Measurements from ENCODE around the gene CDC42EP3. TPM values are rescaled to one million over a fixed set of nuclear protein-coding genes. Genes with fewer than 3 reads are reported as not detected.

The CDC42EP3 gene, protein sequence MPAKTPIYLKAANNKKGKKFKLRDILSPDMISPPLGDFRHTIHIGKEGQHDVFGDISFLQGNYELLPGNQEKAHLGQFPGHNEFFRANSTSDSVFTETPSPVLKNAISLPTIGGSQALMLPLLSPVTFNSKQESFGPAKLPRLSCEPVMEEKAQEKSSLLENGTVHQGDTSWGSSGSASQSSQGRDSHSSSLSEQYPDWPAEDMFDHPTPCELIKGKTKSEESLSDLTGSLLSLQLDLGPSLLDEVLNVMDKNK
- total RNA-seq (2014; rRNA removed; shearing (Covaris generic)) (23.2 and 31.4 TPM in 2 replicates), polyA plus RNA-seq (2016; fragmentation: Nextera tagmentation; extraction: Ambion mirVana) (22.9 and 31.4 TPM in 2 replicates)
- long read RNA-seq, full-length matches to known transcripts = 29 of 33 reads
- long read RNA-seq, partial matches to known transcripts = 0 of 33 reads
- long read RNA-seq, other reads (novel, unspliced or antisense) = 4 of 33 reads

DNA sequence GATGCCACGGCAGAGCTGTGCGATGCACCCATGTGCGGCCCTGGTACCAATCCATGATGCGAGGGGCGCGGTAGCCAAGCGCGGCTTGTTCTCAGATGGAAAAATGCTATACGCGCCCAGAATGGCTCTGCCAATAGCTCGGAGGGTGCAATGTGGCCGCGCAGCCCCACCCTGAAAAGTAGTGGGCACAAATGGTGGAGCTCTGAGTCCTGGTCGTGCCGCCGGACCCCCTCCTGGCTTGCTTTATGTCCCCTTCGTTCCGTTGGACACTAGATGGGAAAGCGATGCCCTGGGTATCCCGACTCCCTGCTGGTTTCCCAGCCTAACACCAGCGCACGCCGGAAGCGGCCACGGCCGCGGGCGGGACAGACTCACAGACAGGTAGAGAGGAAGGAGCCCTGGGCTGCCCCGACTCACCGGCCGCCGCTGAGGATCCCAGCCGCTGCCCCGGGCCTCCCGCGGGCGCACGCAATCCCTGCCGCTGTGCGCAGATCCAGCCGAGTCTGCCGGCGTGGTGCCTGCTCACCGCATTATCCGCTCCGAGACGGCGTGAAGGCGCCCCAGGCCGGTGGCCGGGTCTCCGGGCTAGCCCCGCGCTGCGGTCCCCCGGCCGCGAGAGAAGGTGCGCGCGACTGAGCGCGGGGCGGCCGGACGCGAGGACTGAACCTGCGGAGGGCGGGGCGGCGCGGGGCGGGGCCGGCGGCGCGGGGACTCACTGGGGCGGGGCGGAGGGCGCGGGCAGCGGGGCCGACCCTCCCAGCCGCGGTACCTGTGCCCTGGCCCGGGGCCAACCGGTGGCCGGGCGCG lies at the start of gene CDC42EP3:
TSS of gene CDC42EP3 (minus strand) at position 634 of the 807 bp plus-strand sequence. CDS start 25,055 bp downstream, outside the sequence.
- H4K20me1 ChIP-seq (replicated peaks; ENCODE audit: insufficient read depth) = peaks cover 44% of the 10 kb centered on the region
- Mint-ChIP-seq H3K27ac (peak within 1 kb of the TSS; percentile 80; the same call in 1 of the 2 replicates), H3K9me3 (no peaks in the 10 kb centered on the region; the same call in 1 of the 3 replicates), H3K4me3 (peak within 1 kb of the TSS; percentile 89), H3K4me1 (peaks cover 62% of the 10 kb centered on the region), H3K27me3 (ENCODE audit: insufficient read depth, low read depth, poor library complexity) (peaks cover 14% of the 10 kb centered on the region), H3K36me3 (ENCODE audit: low read depth) (peaks cover 13% of the 10 kb centered on the region; the same call in 2 of the 3 replicates)
- H2AFZ ChIP-seq = no peak within 1 kb of the TSS
- ATAC-seq (peak; percentile 61), DNase-seq (ENCODE audit: low spot score) (peak; percentile 74)
- no peaks in the 10 kb centered on the region for H3F3A ChIP-seq (replicated peaks; ENCODE audit: low read depth)
- H3K79me2 ChIP-seq (replicated peaks; ENCODE audit: insufficient read depth) = peaks cover 50% of the 10 kb centered on the region
- TF ChIP-seq POLR2AphosphoS5 (IDR thresholded peaks at IDR 0.05; ENCODE audit: low read depth) (peak; percentile 72), STAT1 (IDR thresholded peaks at IDR 0.05; ENCODE audit: unreplicated experiment) (no peak)
- H3K4me3 ChIP-seq = peak within 1 kb of the TSS; percentile 95
- H3K9me2 ChIP-seq (ENCODE audit: insufficient read depth) = 0 out of 2 replicates have a peak, but pooled peaks cover 3% of the 10 kb centered on the region
- peaks cover 59% of the 10 kb centered on the region for H3K4me1 ChIP-seq (ENCODE audit: insufficient read depth)
- H3K36me3 ChIP-seq (ENCODE audit: insufficient read depth) = no peaks in the 10 kb centered on the region
- peaks cover 8% of the 10 kb centered on the region for H3K27me3 ChIP-seq (ENCODE audit: insufficient read depth)
- H3K4me2 ChIP-seq = peak within 1 kb of the TSS; percentile 98
- peak within 1 kb of the TSS; percentile 75 for H3K27ac ChIP-seq (ENCODE audit: low read depth)

DNA sequence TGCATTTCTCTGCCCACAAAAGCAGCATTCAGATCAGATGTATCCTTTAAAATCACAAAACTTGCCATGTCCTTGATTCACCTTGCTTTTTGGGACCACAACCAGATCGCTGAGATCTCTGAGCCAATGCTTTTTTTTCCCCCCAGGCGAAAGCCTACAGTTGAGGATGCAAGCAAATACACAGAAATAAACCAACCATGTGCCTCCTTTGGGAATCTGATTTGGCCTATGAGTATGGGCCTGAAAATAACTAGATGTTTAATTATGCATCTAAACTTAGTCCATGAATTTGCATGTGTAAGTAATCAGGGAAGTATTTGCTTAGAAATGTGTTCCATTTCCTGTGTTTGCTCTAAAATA lies 49.7 kb upstream of the CDC42EP3 start:
- no peaks in the 10 kb centered on the region for H3F3A ChIP-seq (replicated peaks; ENCODE audit: low read depth)
- DNase-seq (ENCODE audit: low spot score) (no peak), ATAC-seq (no peak)
- no peak overlapping the region for H2AFZ ChIP-seq
- no peak overlapping the region for H3K27ac ChIP-seq (ENCODE audit: low read depth)
- no peaks in the 10 kb centered on the region for H3K27me3 ChIP-seq (ENCODE audit: insufficient read depth)
- no peaks in the 10 kb centered on the region; the same call in 1 of the 2 replicates for H3K36me3 ChIP-seq (ENCODE audit: insufficient read depth)
- H3K27ac Mint-ChIP-seq = no peak overlapping the region
- peaks cover 33% of the 10 kb centered on the region for H3K9me3 Mint-ChIP-seq
- H3K4me1 ChIP-seq (ENCODE audit: insufficient read depth) = no peaks in the 10 kb centered on the region
- peaks cover 3% of the 10 kb centered on the region for H3K27me3 Mint-ChIP-seq (ENCODE audit: insufficient read depth, low read depth, poor library complexity)
- H3K4me1 Mint-ChIP-seq = no peaks in the 10 kb centered on the region
- no peak overlapping the region for H3K4me3 Mint-ChIP-seq
- no peaks in the 10 kb centered on the region for H3K79me2 ChIP-seq (replicated peaks; ENCODE audit: insufficient read depth)
- H3K4me2 ChIP-seq = no peak overlapping the region
- H4K20me1 ChIP-seq (replicated peaks; ENCODE audit: insufficient read depth) = no peaks in the 10 kb centered on the region
- no peak overlapping the region for H3K4me3 ChIP-seq
- H3K36me3 Mint-ChIP-seq (ENCODE audit: low read depth) = peaks cover 11% of the 10 kb centered on the region
- no peaks in the 10 kb centered on the region; the same call in none of the 2 replicates for H3K9me2 ChIP-seq (ENCODE audit: insufficient read depth)
- TF ChIP-seq EZH2phosphoT487 (IDR thresholded peaks at IDR 0.05; ENCODE audit: unreplicated experiment) (no peak), STAT1 (IDR thresholded peaks at IDR 0.05; ENCODE audit: unreplicated experiment) (no peak), JUNB (IDR thresholded peaks at IDR 0.05; ENCODE audit: unreplicated experiment) (no peak), ZNF331 (CRISPR knock-in tag; IDR thresholded peaks at IDR 0.05; ENCODE audit: low read depth) (no peak), ZNF114 (CRISPR knock-in tag; IDR thresholded peaks at IDR 0.05) (no peak), CREB1 (CRISPR knock-in tag; IDR thresholded peaks at IDR 0.05; ENCODE audit: low read depth) (no peak), POLR2AphosphoS5 (IDR thresholded peaks at IDR 0.05; ENCODE audit: low read depth) (no peak), NANOG (IDR thresholded peaks at IDR 0.05; ENCODE audit: borderline replicate concordance) (no peak)
- TF ChIP-seq, protein P1, sequence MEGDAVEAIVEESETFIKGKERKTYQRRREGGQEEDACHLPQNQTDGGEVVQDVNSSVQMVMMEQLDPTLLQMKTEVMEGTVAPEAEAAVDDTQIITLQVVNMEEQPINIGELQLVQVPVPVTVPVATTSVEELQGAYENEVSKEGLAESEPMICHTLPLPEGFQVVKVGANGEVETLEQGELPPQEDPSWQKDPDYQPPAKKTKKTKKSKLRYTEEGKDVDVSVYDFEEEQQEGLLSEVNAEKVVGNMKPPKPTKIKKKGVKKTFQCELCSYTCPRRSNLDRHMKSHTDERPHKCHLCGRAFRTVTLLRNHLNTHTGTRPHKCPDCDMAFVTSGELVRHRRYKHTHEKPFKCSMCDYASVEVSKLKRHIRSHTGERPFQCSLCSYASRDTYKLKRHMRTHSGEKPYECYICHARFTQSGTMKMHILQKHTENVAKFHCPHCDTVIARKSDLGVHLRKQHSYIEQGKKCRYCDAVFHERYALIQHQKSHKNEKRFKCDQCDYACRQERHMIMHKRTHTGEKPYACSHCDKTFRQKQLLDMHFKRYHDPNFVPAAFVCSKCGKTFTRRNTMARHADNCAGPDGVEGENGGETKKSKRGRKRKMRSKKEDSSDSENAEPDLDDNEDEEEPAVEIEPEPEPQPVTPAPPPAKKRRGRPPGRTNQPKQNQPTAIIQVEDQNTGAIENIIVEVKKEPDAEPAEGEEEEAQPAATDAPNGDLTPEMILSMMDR (conservative IDR thresholded peaks at IDR 0.05; ENCODE audit: low read depth in 2 of 2) = no peak
- TF ChIP-seq, protein P2, sequence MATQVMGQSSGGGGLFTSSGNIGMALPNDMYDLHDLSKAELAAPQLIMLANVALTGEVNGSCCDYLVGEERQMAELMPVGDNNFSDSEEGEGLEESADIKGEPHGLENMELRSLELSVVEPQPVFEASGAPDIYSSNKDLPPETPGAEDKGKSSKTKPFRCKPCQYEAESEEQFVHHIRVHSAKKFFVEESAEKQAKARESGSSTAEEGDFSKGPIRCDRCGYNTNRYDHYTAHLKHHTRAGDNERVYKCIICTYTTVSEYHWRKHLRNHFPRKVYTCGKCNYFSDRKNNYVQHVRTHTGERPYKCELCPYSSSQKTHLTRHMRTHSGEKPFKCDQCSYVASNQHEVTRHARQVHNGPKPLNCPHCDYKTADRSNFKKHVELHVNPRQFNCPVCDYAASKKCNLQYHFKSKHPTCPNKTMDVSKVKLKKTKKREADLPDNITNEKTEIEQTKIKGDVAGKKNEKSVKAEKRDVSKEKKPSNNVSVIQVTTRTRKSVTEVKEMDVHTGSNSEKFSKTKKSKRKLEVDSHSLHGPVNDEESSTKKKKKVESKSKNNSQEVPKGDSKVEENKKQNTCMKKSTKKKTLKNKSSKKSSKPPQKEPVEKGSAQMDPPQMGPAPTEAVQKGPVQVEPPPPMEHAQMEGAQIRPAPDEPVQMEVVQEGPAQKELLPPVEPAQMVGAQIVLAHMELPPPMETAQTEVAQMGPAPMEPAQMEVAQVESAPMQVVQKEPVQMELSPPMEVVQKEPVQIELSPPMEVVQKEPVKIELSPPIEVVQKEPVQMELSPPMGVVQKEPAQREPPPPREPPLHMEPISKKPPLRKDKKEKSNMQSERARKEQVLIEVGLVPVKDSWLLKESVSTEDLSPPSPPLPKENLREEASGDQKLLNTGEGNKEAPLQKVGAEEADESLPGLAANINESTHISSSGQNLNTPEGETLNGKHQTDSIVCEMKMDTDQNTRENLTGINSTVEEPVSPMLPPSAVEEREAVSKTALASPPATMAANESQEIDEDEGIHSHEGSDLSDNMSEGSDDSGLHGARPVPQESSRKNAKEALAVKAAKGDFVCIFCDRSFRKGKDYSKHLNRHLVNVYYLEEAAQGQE (IDR thresholded peaks at IDR 0.05; ENCODE audit: unreplicated experiment) = no peak
